Immature natural killer cell (primary cell): ENCODE results near the gene PRKCA. TPM values are rescaled to one million over a fixed set of nuclear protein-coding genes. Genes with fewer than 3 reads are reported as not detected.

Experiments
- DNase-seq, 3 donors: peaks; one replicate each; pipeline ENCODE4 v3.0.0; 2022; ENCODE audit warnings: mixed read lengths in 1 of 3
- H3K27ac Mint-ChIP-seq, 6 donors: one replicate each; pipeline ENCODE4 v1.8.0; 2020; ENCODE audit warnings: mixed read lengths in 6 of 6, mild to moderate bottlenecking in 5 of 6, inconsistent platforms in 4 of 6, moderate library complexity in 3 of 6
- H3K27me3 Mint-ChIP-seq, 3 donors: one replicate each; pipeline ENCODE4 v1.8.0; 2020 to 2021; ENCODE audit warnings: low read depth in 3 of 3, mild to moderate bottlenecking in 3 of 3, mixed read lengths in 3 of 3, moderate library complexity in 3 of 3, inconsistent platforms in 1 of 3
- H3K36me3 Mint-ChIP-seq, 3 donors: one replicate each; pipeline ENCODE4 v1.8.0; 2020; ENCODE audit warnings: mixed read lengths in 3 of 3, inconsistent platforms in 2 of 3, mild to moderate bottlenecking in 2 of 3
- H3K4me1 Mint-ChIP-seq, 2 donors: one replicate each; pipeline ENCODE4 v1.8.0; 2020; ENCODE audit warnings: inconsistent platforms in 2 of 2, mild to moderate bottlenecking in 2 of 2, mixed read lengths in 2 of 2, moderate library complexity in 1 of 2
- H3K4me3 Mint-ChIP-seq, 5 donors: one replicate each; pipeline ENCODE4 v1.8.0; 2020; ENCODE audit warnings: mild to moderate bottlenecking in 5 of 5, mixed read lengths in 5 of 5, inconsistent platforms in 3 of 5, moderate library complexity in 3 of 5
- H3K9me3 Mint-ChIP-seq, 6 donors: one replicate each; pipeline ENCODE4 v1.8.0; 2020; ENCODE audit warnings: mild to moderate bottlenecking in 6 of 6, mixed read lengths in 6 of 6, inconsistent platforms in 4 of 6, moderate library complexity in 3 of 6
- polyA plus RNA-seq, 3 donors: library from polyadenylated mRNA; unstranded; fragments of 300-500 nt; fragmentation: Illumina TruSeq; gene quantifications; one replicate each; pipeline ENCODE4 v1.2.3, GENCODE V29; 2021

The PRKCA gene
- polyA plus RNA-seq, 3 donors from 2014 or later = 0.18 to 1.3 (median 0.28) TPM

DNA sequence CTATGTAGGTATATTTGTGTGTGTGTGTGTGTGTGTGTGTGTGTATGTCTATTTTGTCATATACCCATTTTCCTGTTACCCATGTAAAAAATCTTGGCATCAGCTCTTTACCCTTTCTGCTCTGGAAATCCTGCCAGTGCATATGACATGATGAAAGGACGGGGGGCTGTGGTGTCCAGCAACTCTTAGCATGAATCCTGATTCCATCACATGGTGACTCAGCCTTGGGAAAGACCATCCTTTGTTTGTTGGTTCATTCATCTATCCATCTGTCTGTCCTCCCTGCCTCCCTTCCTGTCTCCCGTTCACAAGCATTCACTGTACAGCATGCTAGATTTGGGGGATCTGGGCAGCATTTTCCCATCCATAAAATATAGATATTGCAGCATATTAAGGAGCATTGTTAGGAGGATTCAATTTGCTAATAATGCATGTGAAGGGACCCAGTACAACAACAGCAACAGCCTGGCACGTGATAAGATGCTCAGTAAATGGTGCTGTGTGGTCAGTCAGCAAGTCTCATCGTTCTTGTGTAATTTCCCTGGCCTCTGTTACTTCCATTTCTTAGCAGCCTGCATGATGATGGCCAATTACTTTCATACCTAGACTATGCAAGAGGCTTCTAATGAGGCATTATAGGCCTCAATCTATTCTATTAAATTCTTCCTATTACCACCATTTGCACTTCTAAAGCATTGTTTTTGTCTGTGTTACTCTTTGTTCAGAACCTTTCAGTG lies 191.0 kb downstream of the PRKCA start:
- no peaks in the 10 kb centered on the region for H3K9me3 Mint-ChIP-seq
- no peak overlapping the region for H3K4me3 Mint-ChIP-seq
- peak overlapping the region in 1 of 6 donors; percentile 33 for H3K27ac Mint-ChIP-seq
- DNase-seq = no peak
- H3K4me1 Mint-ChIP-seq = peaks cover 16 to 38% of the 10 kb centered on the region in 2 donors
- peaks cover 0 to 3% (median 1%) of the 10 kb centered on the region in 3 donors for H3K27me3 Mint-ChIP-seq
- H3K36me3 Mint-ChIP-seq = peaks cover 0 to 5% (median 0%) of the 10 kb centered on the region in 3 donors

DNA sequence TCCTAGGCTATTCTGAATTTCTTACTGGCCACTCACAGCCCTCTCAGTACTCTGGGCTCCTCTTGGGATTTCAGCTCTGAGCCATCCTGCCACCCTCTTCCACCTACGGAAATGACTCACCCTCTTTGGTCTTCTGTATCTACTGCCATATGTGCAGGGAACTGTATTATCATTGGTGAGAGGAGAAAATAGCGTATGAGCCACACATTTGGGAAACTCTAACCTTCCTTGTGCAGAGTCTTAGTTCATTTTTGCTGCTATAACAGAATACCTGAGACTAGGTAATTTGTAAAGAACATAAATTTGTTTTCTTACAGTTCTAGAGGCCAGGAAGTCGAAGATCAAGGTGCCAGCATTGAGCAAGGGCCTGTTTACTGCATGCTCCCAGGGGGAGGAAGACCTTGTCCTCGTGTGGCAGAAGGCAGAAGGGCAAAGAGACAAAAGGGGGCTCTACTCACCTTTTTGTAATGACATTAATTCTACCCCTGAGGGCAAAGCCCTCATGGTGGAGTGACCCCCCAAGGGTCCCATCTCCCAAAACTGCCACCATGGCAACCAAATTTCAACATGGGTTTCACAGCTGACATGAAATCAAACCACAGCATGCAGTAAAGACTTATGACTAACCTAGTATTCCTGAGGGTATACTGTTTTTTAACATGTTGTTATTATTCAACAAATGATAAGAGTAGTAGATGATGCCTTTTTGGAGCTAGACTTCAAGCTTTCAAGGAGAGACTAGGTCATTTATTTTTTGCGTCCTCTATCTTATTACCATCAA lies 191.8 kb downstream of the PRKCA start:
- Mint-ChIP-seq H3K9me3 (no peaks in the 10 kb centered on the region), H3K27ac (peak overlapping the region in 4 of 6 donors; percentile 29 to 68 (median 46)), H3K4me3 (no peak overlapping the region)

DNA sequence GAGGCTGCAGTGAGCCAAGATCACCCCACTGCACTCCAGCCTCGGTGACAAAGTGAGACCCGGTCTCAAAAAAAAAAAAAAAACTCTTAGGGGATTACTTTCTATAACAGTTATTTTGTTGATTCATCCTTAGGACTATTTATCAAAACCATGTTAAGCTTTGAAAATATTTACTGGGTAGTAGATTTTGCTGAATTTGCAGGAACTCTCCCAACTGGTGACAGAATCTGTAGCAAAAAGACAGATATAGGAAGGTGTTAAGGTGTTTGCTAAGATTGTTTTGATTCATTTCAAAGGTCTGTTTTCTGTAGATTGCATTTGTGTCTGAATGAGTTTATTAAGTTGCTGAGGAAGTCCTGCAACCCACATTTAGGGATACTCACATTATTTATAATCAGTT lies 192.6 kb downstream of the PRKCA start:
- Mint-ChIP-seq H3K4me3 (no peak overlapping the region), H3K27ac (no peak overlapping the region), H3K4me1 (peaks cover 18 to 38% of the 10 kb centered on the region in 2 donors), H3K36me3 (peaks cover 0 to 7% (median 0%) of the 10 kb centered on the region in 3 donors), H3K9me3 (no peaks in the 10 kb centered on the region), H3K27me3 (peaks cover 0 to 3% (median 0%) of the 10 kb centered on the region in 3 donors)
- no peak for DNase-seq

More for the DNA sequence above, 191.8 kb downstream of the PRKCA start:
- Mint-ChIP-seq H3K27me3 (peaks cover 0 to 3% (median 1%) of the 10 kb centered on the region in 3 donors), H3K36me3 (peaks cover 0 to 7% (median 0%) of the 10 kb centered on the region in 3 donors), H3K4me1 (peaks cover 18 to 38% of the 10 kb centered on the region in 2 donors)
- no peak for DNase-seq

DNA sequence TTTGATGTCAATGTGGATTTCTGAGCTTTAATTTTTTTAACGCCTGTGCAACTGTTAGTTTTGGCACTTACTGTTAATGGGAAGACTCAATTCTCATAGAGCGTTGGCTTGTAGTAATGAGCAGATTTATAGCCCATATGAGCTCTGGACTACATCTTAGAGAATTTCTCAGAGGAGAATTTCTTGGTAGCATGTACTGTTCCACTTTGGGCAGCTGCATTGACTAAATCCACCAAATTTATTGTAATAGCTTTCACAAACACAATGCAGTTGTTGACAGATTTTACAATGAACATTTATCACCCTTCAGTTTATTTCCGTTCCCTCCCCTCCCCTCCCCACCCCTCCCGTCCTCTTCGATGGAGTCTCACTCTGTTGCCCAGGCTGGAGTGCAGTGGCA lies 193.9 kb downstream of the PRKCA start:
- H3K4me1 Mint-ChIP-seq = peaks cover 17 to 32% of the 10 kb centered on the region in 2 donors
- H3K9me3 Mint-ChIP-seq = no peaks in the 10 kb centered on the region
- H3K4me3 Mint-ChIP-seq = no peak overlapping the region
- H3K27ac Mint-ChIP-seq = no peak overlapping the region
- peaks cover 0 to 6% (median 0%) of the 10 kb centered on the region in 3 donors for H3K36me3 Mint-ChIP-seq
- DNase-seq = no peak
- peaks cover 0 to 11% (median 0%) of the 10 kb centered on the region in 3 donors for H3K27me3 Mint-ChIP-seq

DNA sequence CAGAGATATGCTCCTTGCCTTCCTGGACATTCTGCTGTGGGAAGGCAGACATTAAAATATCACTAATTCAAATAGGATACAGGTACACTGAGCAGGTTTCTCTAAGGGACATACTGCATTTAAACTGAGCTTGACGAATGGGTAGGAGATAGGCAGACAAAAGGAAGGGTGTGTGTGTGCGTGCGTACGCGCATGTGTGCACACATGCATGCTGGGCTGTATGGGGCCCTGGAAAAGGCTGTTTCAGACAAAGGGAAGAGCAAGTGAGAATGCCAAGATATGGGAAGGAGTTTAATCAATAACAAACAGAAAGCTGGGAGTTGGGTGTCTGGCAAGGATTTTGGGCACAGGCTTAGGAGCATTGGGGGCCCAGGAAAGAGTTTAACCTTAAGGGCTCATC lies 196.2 kb downstream of the PRKCA start:
- no peak overlapping the region for H3K27ac Mint-ChIP-seq
- H3K27me3 Mint-ChIP-seq = peaks cover 0 to 11% (median 0%) of the 10 kb centered on the region in 3 donors
- H3K36me3 Mint-ChIP-seq = peaks cover 0 to 4% (median 0%) of the 10 kb centered on the region in 3 donors
- H3K4me1 Mint-ChIP-seq = peaks cover 11 to 16% of the 10 kb centered on the region in 2 donors
- no peak for DNase-seq
- no peak overlapping the region for H3K4me3 Mint-ChIP-seq
- H3K9me3 Mint-ChIP-seq = no peaks in the 10 kb centered on the region

DNA sequence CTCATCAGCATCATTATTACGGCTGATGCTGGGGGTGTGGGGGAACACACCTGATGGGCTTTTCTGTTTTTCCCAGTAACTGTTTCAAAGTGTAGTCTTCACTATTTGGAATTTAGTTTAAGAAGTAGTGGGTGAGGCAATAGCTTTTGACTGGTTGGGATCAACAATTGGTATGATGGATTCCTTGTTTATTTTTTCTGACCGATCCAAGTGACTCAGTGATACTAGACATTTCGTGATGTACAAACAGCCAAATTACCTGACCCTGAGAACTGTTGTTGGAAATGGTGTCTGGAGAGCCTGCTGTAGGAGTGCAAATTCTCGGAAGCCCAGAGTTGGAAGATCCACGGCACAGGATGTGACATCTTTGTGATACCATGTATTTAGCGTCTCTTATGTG lies 204.2 kb downstream of the PRKCA start:
- Mint-ChIP-seq H3K9me3 (no peaks in the 10 kb centered on the region), H3K4me1 (peaks cover 13 to 30% of the 10 kb centered on the region in 2 donors), H3K4me3 (no peak overlapping the region), H3K36me3 (no peaks in the 10 kb centered on the region), H3K27me3 (peaks cover 0 to 4% (median 0%) of the 10 kb centered on the region in 3 donors), H3K27ac (no peak overlapping the region)
- no peak for DNase-seq

DNA sequence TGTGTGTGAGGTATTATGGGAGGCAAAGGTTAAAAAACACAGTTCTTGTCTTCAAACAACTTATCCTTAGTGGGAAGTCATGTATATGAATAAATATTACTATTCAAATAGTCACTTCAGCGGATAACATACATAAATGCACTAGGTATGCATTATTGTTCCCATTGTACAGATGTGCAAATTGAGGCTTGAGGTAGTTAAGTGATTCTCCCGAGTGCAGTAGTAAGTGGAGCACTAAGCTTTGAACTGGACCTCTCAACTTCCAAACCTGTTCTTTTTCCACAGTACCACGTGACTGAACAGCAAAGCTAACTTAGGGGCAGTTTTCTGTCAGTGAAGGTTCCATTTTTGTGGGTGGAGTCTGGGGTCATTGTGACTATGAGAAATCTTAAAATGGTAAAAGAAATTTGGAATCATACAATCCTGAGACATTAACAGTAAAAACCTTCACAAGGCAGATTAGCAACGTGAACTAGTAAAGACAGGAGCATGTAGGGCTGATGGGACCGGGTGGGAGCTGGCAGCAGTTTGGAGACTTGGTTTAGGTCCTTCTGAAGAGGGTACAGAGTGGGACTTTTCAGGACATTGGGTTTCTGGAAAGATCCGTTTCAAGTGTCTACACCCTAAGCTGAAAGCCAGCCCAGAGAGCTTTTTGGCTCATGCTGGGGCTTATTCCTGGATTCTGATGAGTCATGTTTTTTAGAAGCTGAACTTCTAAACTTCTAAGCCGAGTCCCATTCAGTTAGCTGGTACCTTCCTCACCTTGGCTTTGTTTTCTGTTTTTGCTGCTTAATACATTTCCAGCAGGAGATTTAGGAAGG lies 204.9 kb downstream of the PRKCA start:
- no peaks in the 10 kb centered on the region for H3K9me3 Mint-ChIP-seq
- H3K27ac Mint-ChIP-seq = peak overlapping the region in 3 of 6 donors; percentile 2 to 18 (median 17)
- H3K4me3 Mint-ChIP-seq = no peak overlapping the region
- no peaks in the 10 kb centered on the region for H3K36me3 Mint-ChIP-seq
- H3K27me3 Mint-ChIP-seq = peaks cover 0 to 4% (median 0%) of the 10 kb centered on the region in 3 donors
- peaks cover 13 to 30% of the 10 kb centered on the region in 2 donors for H3K4me1 Mint-ChIP-seq
- no peak for DNase-seq

DNA sequence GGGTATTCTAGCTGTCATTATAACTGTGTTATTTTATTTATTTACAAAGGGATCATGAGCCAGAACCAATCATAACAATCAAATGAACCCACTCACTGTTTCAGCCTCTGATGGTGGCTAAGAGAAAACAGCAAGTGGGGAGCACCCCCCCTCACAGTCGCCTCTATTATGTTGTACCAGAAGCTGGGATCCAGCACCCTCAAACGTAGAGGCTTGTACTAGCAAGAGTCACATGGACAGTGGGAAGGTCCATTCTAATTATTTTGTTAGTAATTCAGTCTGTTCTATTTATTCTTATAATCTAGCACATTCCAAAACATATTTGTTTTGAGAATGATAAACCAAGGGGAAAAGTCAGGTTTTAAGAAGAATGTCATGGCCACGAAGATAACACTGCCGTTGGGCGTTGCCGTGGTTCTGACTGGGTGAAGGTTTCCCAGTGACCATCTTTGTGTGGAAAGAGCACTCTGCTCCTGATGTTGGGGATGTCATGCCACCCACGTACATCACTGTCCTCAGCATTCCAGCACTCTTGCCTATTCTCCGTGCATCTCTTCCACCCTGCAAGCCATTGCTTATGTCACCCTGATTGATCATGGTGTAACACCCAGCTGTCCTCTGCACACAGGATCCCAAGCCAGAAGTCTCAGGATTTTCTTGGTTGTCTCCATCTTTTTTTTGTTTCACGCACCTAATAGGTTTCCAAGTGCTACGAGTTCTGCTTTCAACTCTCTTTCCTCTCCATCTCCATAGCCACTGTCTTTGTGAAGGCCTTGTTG lies 205.8 kb downstream of the PRKCA start:
- no peaks in the 10 kb centered on the region for H3K9me3 Mint-ChIP-seq
- H3K4me3 Mint-ChIP-seq = no peak overlapping the region
- no peak for DNase-seq
- no peaks in the 10 kb centered on the region for H3K36me3 Mint-ChIP-seq
- peaks cover 13 to 30% of the 10 kb centered on the region in 2 donors for H3K4me1 Mint-ChIP-seq
- peak overlapping the region in 2 of 6 donors; percentile 29 to 32 for H3K27ac Mint-ChIP-seq
- peaks cover 0 to 4% (median 0%) of the 10 kb centered on the region in 3 donors for H3K27me3 Mint-ChIP-seq

DNA sequence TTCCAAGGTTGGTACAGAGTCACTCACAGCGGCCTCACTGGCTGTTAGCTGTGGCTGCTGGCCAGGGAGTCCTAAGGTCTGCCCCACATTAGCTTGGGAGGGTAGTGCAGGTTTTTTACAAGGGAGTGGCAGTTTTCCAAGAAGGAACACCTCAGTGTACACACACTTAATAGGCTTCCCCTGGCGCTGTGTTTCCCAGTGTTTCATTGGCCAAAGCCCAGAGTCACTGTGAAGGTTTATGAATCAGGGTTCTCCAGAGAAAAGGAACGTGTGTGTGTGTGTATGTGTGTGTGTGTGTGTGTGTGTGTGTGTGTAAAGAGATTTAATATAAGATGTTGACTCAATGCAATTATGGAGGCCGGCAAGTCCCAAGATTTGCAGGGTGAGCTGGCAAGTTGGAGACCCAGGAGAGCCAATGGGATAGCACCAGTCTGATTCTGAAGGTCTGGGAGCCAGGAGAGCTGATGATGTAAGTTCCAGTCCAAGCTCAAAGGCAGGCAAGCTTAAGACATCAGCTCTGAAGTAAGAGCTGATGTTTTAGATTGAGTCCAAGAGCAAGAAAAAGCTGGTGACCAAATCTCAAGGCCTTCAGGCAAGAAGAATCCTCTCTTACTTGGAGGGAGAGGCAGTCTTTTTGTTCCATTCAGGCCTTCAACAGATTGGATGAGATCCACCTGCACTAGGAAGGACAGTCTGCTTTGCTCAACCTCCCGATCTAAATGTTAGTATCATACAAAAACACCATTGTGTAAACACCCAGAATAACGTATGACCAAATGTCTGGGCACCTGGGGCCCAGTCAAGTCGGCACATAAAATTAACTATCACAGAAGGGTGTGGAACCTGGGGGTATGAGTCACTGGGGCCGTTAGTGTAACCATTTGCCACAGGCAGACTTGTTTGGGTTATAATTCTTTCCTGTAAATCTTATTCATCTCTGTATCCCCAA lies 206.8 kb downstream of the PRKCA start:
- peak overlapping the region in 4 of 6 donors; percentile 32 to 76 (median 53) for H3K27ac Mint-ChIP-seq
- no peaks in the 10 kb centered on the region for H3K9me3 Mint-ChIP-seq
- peak overlapping the region in 3 of 5 donors; percentile 5 to 42 (median 38) for H3K4me3 Mint-ChIP-seq
- H3K27me3 Mint-ChIP-seq = peaks cover 0 to 4% (median 0%) of the 10 kb centered on the region in 3 donors
- DNase-seq = no peak
- peaks cover 13 to 30% of the 10 kb centered on the region in 2 donors for H3K4me1 Mint-ChIP-seq
- H3K36me3 Mint-ChIP-seq = no peaks in the 10 kb centered on the region

DNA sequence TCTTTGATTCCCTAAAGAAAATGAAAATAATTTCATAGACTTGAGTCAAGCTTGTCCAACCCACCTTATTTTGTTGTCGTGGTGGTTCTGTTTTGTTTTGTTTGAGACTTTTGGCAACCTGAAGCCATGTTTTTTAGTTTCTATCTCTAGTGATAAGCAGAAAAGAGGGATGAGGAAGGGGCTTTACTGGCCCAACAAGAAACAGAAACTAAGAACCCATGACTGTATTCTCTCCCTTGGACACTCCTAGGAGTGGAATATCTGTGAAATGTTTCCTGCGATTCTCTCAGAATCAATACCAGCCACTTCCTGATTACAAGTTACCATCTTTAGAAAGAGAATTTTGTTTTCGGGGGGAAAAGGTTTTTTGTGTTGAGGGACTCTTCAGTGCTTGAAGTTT lies 207.5 kb downstream of the PRKCA start:
- Mint-ChIP-seq H3K36me3 (no peaks in the 10 kb centered on the region), H3K4me3 (peak overlapping the region in 2 of 5 donors; percentile 5 to 42), H3K27ac (peak overlapping the region in 4 of 6 donors; percentile 30 to 76 (median 60)), H3K27me3 (peaks cover 0 to 4% (median 0%) of the 10 kb centered on the region in 3 donors), H3K4me1 (peaks cover 13 to 30% of the 10 kb centered on the region in 2 donors), H3K9me3 (no peaks in the 10 kb centered on the region)
- DNase-seq = no peak

DNA sequence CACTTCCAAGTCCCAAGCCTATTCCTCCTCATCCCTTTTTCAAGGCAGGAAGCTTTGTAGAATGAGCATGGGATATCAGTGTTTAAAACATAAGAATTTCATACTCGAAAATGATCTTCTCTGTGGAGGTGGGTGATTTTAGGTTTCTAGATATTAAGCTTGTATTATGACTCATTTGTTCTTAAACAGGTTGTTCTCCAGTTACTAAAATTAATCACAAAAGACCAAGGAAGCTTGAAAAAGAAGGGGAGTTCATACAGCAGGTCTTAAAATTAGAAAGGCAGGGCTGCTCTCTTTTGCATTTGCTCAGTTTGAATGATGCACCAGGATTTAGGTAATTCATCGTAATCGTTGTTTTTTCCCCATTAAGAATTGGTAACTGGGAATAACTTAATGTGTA lies 208.7 kb downstream of the PRKCA start:
- peaks cover 0 to 4% (median 0%) of the 10 kb centered on the region in 3 donors for H3K36me3 Mint-ChIP-seq
- no peak overlapping the region for H3K4me3 Mint-ChIP-seq
- peaks cover 13 to 30% of the 10 kb centered on the region in 2 donors for H3K4me1 Mint-ChIP-seq
- no peak overlapping the region for H3K27ac Mint-ChIP-seq
- H3K9me3 Mint-ChIP-seq = no peaks in the 10 kb centered on the region
- H3K27me3 Mint-ChIP-seq = peaks cover 0 to 4% (median 0%) of the 10 kb centered on the region in 3 donors
- DNase-seq = no peak
